ENCODE data around the gene CWC27.

CWC27 gene

DNA sequence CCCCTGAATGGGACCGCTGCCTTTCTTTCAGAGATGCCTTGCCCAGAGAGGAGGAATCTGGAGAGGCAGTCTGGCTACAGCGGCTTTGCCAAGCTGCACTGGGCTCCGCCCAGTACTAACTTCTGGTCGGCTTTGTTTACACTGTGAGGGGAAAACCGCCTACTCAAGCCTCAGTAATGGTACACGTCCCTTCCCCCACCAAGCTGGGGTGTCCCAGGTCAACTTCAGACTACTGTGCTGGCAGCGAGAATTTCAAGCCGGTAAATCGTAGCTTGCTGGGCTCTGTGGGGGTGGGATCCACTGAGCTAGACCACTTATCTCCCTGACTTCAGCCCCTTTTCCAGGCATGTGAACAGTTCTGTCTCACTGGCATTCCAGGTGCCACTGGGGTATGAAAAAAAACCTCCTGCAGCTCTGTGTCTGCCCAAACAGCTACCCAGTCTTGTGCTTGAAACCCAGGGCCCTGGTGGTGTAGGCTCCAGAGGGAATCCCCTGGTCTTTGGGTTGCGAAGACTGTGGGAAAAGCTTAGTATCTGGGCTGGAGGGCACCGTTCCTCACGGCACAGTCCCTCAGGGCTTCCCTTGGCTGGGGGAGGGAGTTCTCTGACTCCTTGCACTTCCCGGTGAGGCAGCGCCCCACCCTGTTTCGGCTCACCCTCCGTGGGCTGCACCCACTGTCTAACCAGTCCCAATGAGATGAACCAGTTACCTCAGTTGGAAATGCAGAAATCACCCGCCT lies 171.2 kb downstream of the CWC27 start:
- H4K20me1 ChIP-seq (ENCODE audit: insufficient read depth, low read length), result no peaks in the 10 kb centered on the region
- no peak overlapping the region for H3K9ac ChIP-seq (ENCODE audit: low read length)
- no peaks in the 10 kb centered on the region for H3K79me2 ChIP-seq (ENCODE audit: insufficient read depth, low read length)
- no peaks in the 10 kb centered on the region for H3K9me3 ChIP-seq (ENCODE audit: low read length)
- TF ChIP-seq EZH2 (IDR thresholded peaks at IDR 0.05; ENCODE audit: borderline replicate concordance, low read length), result no peak
- no peak for TF ChIP-seq CTCF (IDR thresholded peaks at IDR 0.05; ENCODE audit: low read length)
- H3F3A ChIP-seq (ENCODE audit: insufficient read depth, low read length), result no peaks in the 10 kb centered on the region
- no peaks in the 10 kb centered on the region for H3K9me2 ChIP-seq (ENCODE audit: low read depth, low read length)
- no peak overlapping the region for H2AFZ ChIP-seq (ENCODE audit: low read length)
- H3K4me3 ChIP-seq (ENCODE audit: low read depth, low read length, poor library complexity, severe bottlenecking), result no peak overlapping the region
- H3K27ac ChIP-seq (ENCODE audit: low read depth, low read length, poor library complexity, severe bottlenecking), result no peak overlapping the region
- H3K27me3 ChIP-seq (ENCODE audit: insufficient read depth, low read length), result no peaks in the 10 kb centered on the region
- H3K4me2 ChIP-seq (ENCODE audit: low read length), result no peak overlapping the region
- no peaks in the 10 kb centered on the region for H3K36me3 ChIP-seq (ENCODE audit: insufficient read depth, low read length)
- H3K4me1 ChIP-seq (ENCODE audit: insufficient read depth, low read length, severe bottlenecking), result no peaks in the 10 kb centered on the region

GRCh38 chr5:64942460-64942859 lies 173.7 kb downstream of the CWC27 start:
- Histone ChIP-seq H3F3A (ENCODE audit: insufficient read depth, low read length) (no peaks in the 10 kb centered on the region), H3K4me3 (ENCODE audit: low read depth, low read length, poor library complexity, severe bottlenecking) (no peak overlapping the region), H4K20me1 (ENCODE audit: insufficient read depth, low read length) (no peaks in the 10 kb centered on the region), H3K36me3 (ENCODE audit: insufficient read depth, low read length) (no peaks in the 10 kb centered on the region), H3K9me2 (ENCODE audit: low read depth, low read length) (no peaks in the 10 kb centered on the region), H3K79me2 (ENCODE audit: insufficient read depth, low read length) (no peaks in the 10 kb centered on the region), H3K9me3 (ENCODE audit: low read length) (no peaks in the 10 kb centered on the region), H3K4me1 (ENCODE audit: insufficient read depth, low read length, severe bottlenecking) (no peaks in the 10 kb centered on the region), H3K27ac (ENCODE audit: low read depth, low read length, poor library complexity, severe bottlenecking) (no peak overlapping the region), H2AFZ (ENCODE audit: low read length) (no peak overlapping the region), H3K27me3 (ENCODE audit: insufficient read depth, low read length) (no peaks in the 10 kb centered on the region), H3K4me2 (ENCODE audit: low read length) (no peak overlapping the region), H3K9ac (ENCODE audit: low read length) (no peak overlapping the region)
- no peak for TF ChIP-seq EZH2 (IDR thresholded peaks at IDR 0.05; ENCODE audit: borderline replicate concordance, low read length)
- TF ChIP-seq CTCF (IDR thresholded peaks at IDR 0.05; ENCODE audit: low read length), result no peak

DNA sequence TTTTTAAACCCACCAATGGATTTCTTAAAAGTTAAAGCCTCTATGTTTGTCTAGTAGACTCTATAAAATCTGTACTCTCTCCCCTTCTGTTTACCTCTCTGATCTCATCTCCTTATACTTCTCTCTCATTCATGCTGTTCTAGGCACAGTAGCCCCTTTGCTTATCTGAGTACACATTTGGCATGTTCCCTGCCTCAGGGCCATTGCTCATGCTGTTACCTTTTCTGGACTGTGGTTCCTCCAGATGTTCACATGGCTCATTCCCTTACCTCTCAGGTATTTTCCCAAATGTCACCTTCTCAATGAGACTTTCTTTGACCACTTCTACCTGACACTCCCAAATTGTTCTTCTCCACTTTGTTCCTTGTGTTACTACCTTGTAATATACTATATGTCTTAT lies 176.1 kb downstream of the CWC27 start:
- Histone ChIP-seq H4K20me1 (ENCODE audit: insufficient read depth, low read length) (no peaks in the 10 kb centered on the region), H3K4me2 (ENCODE audit: low read length) (no peak overlapping the region), H3K9me2 (ENCODE audit: low read depth, low read length) (no peaks in the 10 kb centered on the region), H3F3A (ENCODE audit: insufficient read depth, low read length) (no peaks in the 10 kb centered on the region), H2AFZ (ENCODE audit: low read length) (no peak overlapping the region), H3K9ac (ENCODE audit: low read length) (no peak overlapping the region), H3K4me3 (ENCODE audit: low read depth, low read length, poor library complexity, severe bottlenecking) (no peak overlapping the region), H3K36me3 (ENCODE audit: insufficient read depth, low read length) (no peaks in the 10 kb centered on the region), H3K79me2 (ENCODE audit: insufficient read depth, low read length) (no peaks in the 10 kb centered on the region), H3K9me3 (ENCODE audit: low read length) (no peaks in the 10 kb centered on the region), H3K4me1 (ENCODE audit: insufficient read depth, low read length, severe bottlenecking) (no peaks in the 10 kb centered on the region), H3K27me3 (ENCODE audit: insufficient read depth, low read length) (no peaks in the 10 kb centered on the region), H3K27ac (ENCODE audit: low read depth, low read length, poor library complexity, severe bottlenecking) (no peak overlapping the region)
- TF ChIP-seq CTCF (IDR thresholded peaks at IDR 0.05; ENCODE audit: low read length) (no peak), EZH2 (IDR thresholded peaks at IDR 0.05; ENCODE audit: borderline replicate concordance, low read length) (no peak)
